OCI-LY7 (cell line): ENCODE data around the gene XIRP2. TPM values are rescaled to one million over a fixed set of nuclear protein-coding genes. Genes with fewer than 3 reads are reported as not detected.

Experiments
- BruUV-seq: library from RNA; stranded (reverse); fragments of 400-500 nt; replicated peaks from 2 replicates; lab custom pipeline; 2021; lab: Mats Ljungman, UMichigan
- CTCF ChIA-PET: fragments of 300-600 bp; sonication (Branson Sonifier 250); formaldehyde crosslinking; loops from one replicate; lab custom pipeline; 2022; ENCODE audit warnings: antibody characterized with exemption; ENCODE audit not compliant: unreplicated experiment; lab: Charles Lee
- POLR2A ChIA-PET: fragments of 300-600 bp; sonication (Branson Sonifier 250); formaldehyde crosslinking; loops from one replicate; lab custom pipeline; 2022; ENCODE audit warnings: antibody characterized with exemption; lab: Charles Lee
- DNase-seq: peaks from one replicate; pipeline ENCODE4 v3.0.0-alpha.2; 2015; ENCODE audit warnings: low spot score
- H2AFZ ChIP-seq: fragments of 200-600 bp; sonication (generic), shearing (Covaris generic); 2 replicates; pipeline ENCODE4 v1.6.1; 2014; ENCODE audit warnings: mild to moderate bottlenecking, antibody characterized with exemption, low read length, moderate library complexity
- H3K27ac ChIP-seq: fragments of 200-600 bp; sonication (generic); 2 replicates; pipeline ENCODE4 v1.5.1; 2014; ENCODE audit warnings: mixed run types, low read depth, mild to moderate bottlenecking, moderate library complexity, low read length, inconsistent platforms; ENCODE audit not compliant: poor library complexity, severe bottlenecking
- H3K36me3 ChIP-seq: fragments of 200-600 bp; sonication (generic); 2 replicates; pipeline ENCODE4 v1.6.1; 2014; ENCODE audit warnings: mild to moderate bottlenecking, antibody characterized with exemption, low read length, moderate library complexity, mixed read lengths; ENCODE audit not compliant: insufficient read depth
- H3K4me1 ChIP-seq: fragments of 200-600 bp; sonication (generic); 2 replicates; pipeline ENCODE4 v1.5.1; 2014; ENCODE audit warnings: mild to moderate bottlenecking, low read length; ENCODE audit not compliant: insufficient read depth, poor library complexity, severe bottlenecking
- H3K4me2 ChIP-seq: fragments of 200-600 bp; sonication (generic); 2 replicates; pipeline ENCODE4 v1.6.1; 2014; ENCODE audit warnings: mild to moderate bottlenecking, low read length
- H3K4me3 ChIP-seq: fragments of 200-600 bp; sonication (generic); 2 replicates; pipeline ENCODE4 v1.5.1; 2014; ENCODE audit warnings: mild to moderate bottlenecking, low read depth, low read length; ENCODE audit not compliant: poor library complexity, severe bottlenecking
- H3K79me2 ChIP-seq: fragments of 200-600 bp; sonication (generic); 2 replicates; pipeline ENCODE4 v1.6.1; 2016; ENCODE audit warnings: low read depth, mild to moderate bottlenecking, low read length, moderate library complexity, mixed read lengths; ENCODE audit not compliant: insufficient read depth
- H3K9me2 ChIP-seq: fragments of 200-600 bp; sonication (generic); 2 replicates; pipeline ENCODE4 v1.6.1; 2016; ENCODE audit warnings: mild to moderate bottlenecking, low read length, mixed read lengths; ENCODE audit not compliant: insufficient read depth
- H3K9me3 ChIP-seq: fragments of 200-600 bp; sonication (generic); 2 replicates; pipeline ENCODE4 v1.6.1; 2014; ENCODE audit warnings: mild to moderate bottlenecking, mixed run types, low read length, mixed read lengths
- H4K20me1 ChIP-seq: fragments of 200-600 bp; sonication (generic); 2 replicates; pipeline ENCODE4 v1.6.1; 2014; ENCODE audit warnings: mild to moderate bottlenecking, antibody characterized with exemption, low read length, moderate library complexity, mixed read lengths; ENCODE audit not compliant: insufficient read depth
- CTCF ChIP-seq: fragments of 200-600 bp; sonication (generic); conservative IDR thresholded peaks from 2 replicates; pipeline ENCODE4 v1.5.1; 2014; ENCODE audit warnings: mild to moderate bottlenecking, antibody characterized with exemption, low read length, moderate library complexity, mixed read lengths
- EZH2phosphoT487 ChIP-seq: fragments of 200-600 bp; sonication (generic); IDR thresholded peaks from 2 replicates; pipeline ENCODE4 v1.6.1; 2018; ENCODE audit warnings: low read depth, borderline replicate concordance, mild to moderate bottlenecking, mixed run types, antibody characterized with exemption, low read length, moderate library complexity, mixed read lengths
- intact Hi-C: fragments of 100-400 bp; cut with micrococcal nuclease; formaldehyde crosslinking; loops from one replicate; pipeline ENCODE4 v1.10.0; 2022; ENCODE audit not compliant: unreplicated experiment
- total RNA-seq, 2 experiments: library from RNA; depleted of rRNA in 1 of 2; stranded (reverse); fragments of >200 nt in 1 of 2; shearing (Covaris generic) in 1 of 2; gene quantifications; 2 replicates each; pipeline ENCODE4 v1.2.3, GENCODE V29; 2014 to 2022

XIRP2 gene
- total RNA-seq, 2 experiments from 2014 or later: not detected

- H3K79me2 ChIP-seq: no peaks in the 10 kb centered on the region
- H3K36me3 ChIP-seq: no peaks in the 10 kb centered on the region
- no peak overlapping the region for H3K4me3 ChIP-seq
- no peak overlapping the region for H2AFZ ChIP-seq
- H3K4me2 ChIP-seq: no peak overlapping the region
- H4K20me1 ChIP-seq: no peaks in the 10 kb centered on the region
- no TSS peak for BruUV-seq
- POLR2A ChIA-PET: interaction anchor here (0.8 kb wide), 1 partner anchor 292 kb away, joined by 3 read pairs; no protein-coding TSS in a partner anchor
- CTCF ChIA-PET: no interaction called here
- H3K9me2 ChIP-seq: no peaks in the 10 kb centered on the region; the same call in 1 of the 2 replicates
- H3K4me1 ChIP-seq: no peaks in the 10 kb centered on the region
- intact Hi-C loops: no loop called here
- TF ChIP-seq EZH2phosphoT487 (no peak), CTCF (no peak)
- DNase-seq: no peak
- H3K27ac ChIP-seq: no peak overlapping the region
- no peaks in the 10 kb centered on the region for H3K9me3 ChIP-seq
Measured at GRCh38 chr2:166972418-166972817, 84.1 kb downstream of the XIRP2 start.

- POLR2A ChIA-PET: no interaction called here
- no peak overlapping the region for H3K4me2 ChIP-seq
- no peaks in the 10 kb centered on the region for H3K4me1 ChIP-seq
- no peak overlapping the region for H3K4me3 ChIP-seq
- TF ChIP-seq EZH2phosphoT487: no peak
- TF ChIP-seq CTCF: no peak
- no peaks in the 10 kb centered on the region for H3K9me3 ChIP-seq
- no peaks in the 10 kb centered on the region for H3K9me2 ChIP-seq
- intact Hi-C loops: no loop called here
- CTCF ChIA-PET: no interaction called here
- BruUV-seq: no TSS peak
- no peak for DNase-seq
- no peaks in the 10 kb centered on the region for H3K79me2 ChIP-seq
- no peak overlapping the region for H2AFZ ChIP-seq
- H3K36me3 ChIP-seq: no peaks in the 10 kb centered on the region
- no peaks in the 10 kb centered on the region for H4K20me1 ChIP-seq
- no peak overlapping the region for H3K27ac ChIP-seq
Measured at GRCh38 chr2:166984188-166984587, 95.9 kb downstream of the XIRP2 start.

GRCh38 chr2:166984797-166985196 lies 96.5 kb downstream of the XIRP2 start:
- Histone ChIP-seq H3K4me3 (no peak overlapping the region), H3K36me3 (no peaks in the 10 kb centered on the region), H3K4me2 (no peak overlapping the region), H3K9me3 (no peaks in the 10 kb centered on the region), H3K9me2 (no peaks in the 10 kb centered on the region), H3K4me1 (no peaks in the 10 kb centered on the region), H3K27ac (no peak overlapping the region), H2AFZ (no peak overlapping the region), H4K20me1 (no peaks in the 10 kb centered on the region), H3K79me2 (no peaks in the 10 kb centered on the region)
- DNase-seq: no peak
- intact Hi-C loops: no loop called here
- ChIA-PET CTCF (no interaction called here), POLR2A (interaction anchor here (0.6 kb wide), 1 partner anchor 23 kb away, joined by 3 read pairs; no protein-coding TSS in a partner anchor)
- BruUV-seq: no TSS peak
- TF ChIP-seq CTCF: no peak
- no peak for TF ChIP-seq EZH2phosphoT487
